ENCODE results near the gene PRKAR2B. TPM values are rescaled to one million over a fixed set of nuclear protein-coding genes. Genes with fewer than 3 reads are reported as not detected.

PRKAR2B gene
- total RNA-seq, 1 donor from 2014 or later: 20.3 TPM

- no peak for TF ChIP-seq CTCF (IDR thresholded peaks at IDR 0.05; ENCODE audit: unreplicated experiment)
- Mint-ChIP-seq H3K27ac (no peak overlapping the region), H3K36me3 (ENCODE audit: insufficient read depth) (peaks cover 11% of the 10 kb centered on the region), H3K27me3 (no peaks in the 10 kb centered on the region), H3K4me3 (ENCODE audit: low read depth) (no peak overlapping the region), H3K9me3 (ENCODE audit: low read depth) (no peaks in the 10 kb centered on the region), H3K4me1 (ENCODE audit: low read depth) (no peaks in the 10 kb centered on the region)
- DNase-seq (ENCODE audit: low spot score, unreplicated experiment): no peak
Measured at GRCh38 chr7:107179326-107180164, 135.0 kb downstream of the PRKAR2B start.

- DNase-seq (ENCODE audit: low spot score, unreplicated experiment): no peak
- peaks cover 17% of the 10 kb centered on the region for H3K36me3 Mint-ChIP-seq (ENCODE audit: insufficient read depth)
- no peak for TF ChIP-seq CTCF (IDR thresholded peaks at IDR 0.05; ENCODE audit: unreplicated experiment)
- no peak overlapping the region for H3K4me3 Mint-ChIP-seq (ENCODE audit: low read depth)
- no peaks in the 10 kb centered on the region for H3K27me3 Mint-ChIP-seq
- no peaks in the 10 kb centered on the region for H3K4me1 Mint-ChIP-seq (ENCODE audit: low read depth)
- no peak overlapping the region for H3K27ac Mint-ChIP-seq
- H3K9me3 Mint-ChIP-seq (ENCODE audit: low read depth): no peaks in the 10 kb centered on the region
Measured at GRCh38 chr7:107180378-107180777, 135.9 kb downstream of the PRKAR2B start.

- H3K9me3 Mint-ChIP-seq (ENCODE audit: low read depth): no peaks in the 10 kb centered on the region
- no peak for TF ChIP-seq CTCF (IDR thresholded peaks at IDR 0.05; ENCODE audit: unreplicated experiment)
- H3K27ac Mint-ChIP-seq: no peak overlapping the region
- H3K27me3 Mint-ChIP-seq: no peaks in the 10 kb centered on the region
- H3K4me3 Mint-ChIP-seq (ENCODE audit: low read depth): no peak overlapping the region
- H3K36me3 Mint-ChIP-seq (ENCODE audit: insufficient read depth): peaks cover 22% of the 10 kb centered on the region
- no peaks in the 10 kb centered on the region for H3K4me1 Mint-ChIP-seq (ENCODE audit: low read depth)
- DNase-seq (ENCODE audit: low spot score, unreplicated experiment): no peak
Measured at GRCh38 chr7:107181172-107181571, 136.7 kb downstream of the PRKAR2B start.

- H3K36me3 Mint-ChIP-seq (ENCODE audit: insufficient read depth): peaks cover 33% of the 10 kb centered on the region
- H3K4me1 Mint-ChIP-seq (ENCODE audit: low read depth): no peaks in the 10 kb centered on the region
- no peak for TF ChIP-seq CTCF (IDR thresholded peaks at IDR 0.05; ENCODE audit: unreplicated experiment)
- H3K27me3 Mint-ChIP-seq: no peaks in the 10 kb centered on the region
- no peak overlapping the region for H3K27ac Mint-ChIP-seq
- DNase-seq (ENCODE audit: low spot score, unreplicated experiment): no peak
- no peaks in the 10 kb centered on the region for H3K9me3 Mint-ChIP-seq (ENCODE audit: low read depth)
- H3K4me3 Mint-ChIP-seq (ENCODE audit: low read depth): no peak overlapping the region
Measured at GRCh38 chr7:107185716-107186115, 141.2 kb downstream of the PRKAR2B start.

GRCh38 chr7:107186240-107186639 lies 141.7 kb downstream of the PRKAR2B start:
- no peaks in the 10 kb centered on the region for H3K9me3 Mint-ChIP-seq (ENCODE audit: low read depth)
- TF ChIP-seq CTCF (IDR thresholded peaks at IDR 0.05; ENCODE audit: unreplicated experiment): no peak
- no peak overlapping the region for H3K4me3 Mint-ChIP-seq (ENCODE audit: low read depth)
- no peak overlapping the region for H3K27ac Mint-ChIP-seq
- no peaks in the 10 kb centered on the region for H3K4me1 Mint-ChIP-seq (ENCODE audit: low read depth)
- DNase-seq (ENCODE audit: low spot score, unreplicated experiment): no peak
- no peaks in the 10 kb centered on the region for H3K27me3 Mint-ChIP-seq
- H3K36me3 Mint-ChIP-seq (ENCODE audit: insufficient read depth): peaks cover 29% of the 10 kb centered on the region
